Stimulated activated CD8-positive, alpha-beta memory T cell treated with anti-CD3 and anti-CD28 coated beads, Interleukin-12 subunit alpha, Interleukin-12 subunit beta, amount 100 ng/mL, for 24 hours (primary cell): ENCODE results near the gene CD34.

ENCODE experiments used
- DNase-seq: peaks from one replicate; pipeline ENCODE4 v3.0.0-alpha.2; 2020; ENCODE audit errors: extremely low read depth

CD34 gene

DNA sequence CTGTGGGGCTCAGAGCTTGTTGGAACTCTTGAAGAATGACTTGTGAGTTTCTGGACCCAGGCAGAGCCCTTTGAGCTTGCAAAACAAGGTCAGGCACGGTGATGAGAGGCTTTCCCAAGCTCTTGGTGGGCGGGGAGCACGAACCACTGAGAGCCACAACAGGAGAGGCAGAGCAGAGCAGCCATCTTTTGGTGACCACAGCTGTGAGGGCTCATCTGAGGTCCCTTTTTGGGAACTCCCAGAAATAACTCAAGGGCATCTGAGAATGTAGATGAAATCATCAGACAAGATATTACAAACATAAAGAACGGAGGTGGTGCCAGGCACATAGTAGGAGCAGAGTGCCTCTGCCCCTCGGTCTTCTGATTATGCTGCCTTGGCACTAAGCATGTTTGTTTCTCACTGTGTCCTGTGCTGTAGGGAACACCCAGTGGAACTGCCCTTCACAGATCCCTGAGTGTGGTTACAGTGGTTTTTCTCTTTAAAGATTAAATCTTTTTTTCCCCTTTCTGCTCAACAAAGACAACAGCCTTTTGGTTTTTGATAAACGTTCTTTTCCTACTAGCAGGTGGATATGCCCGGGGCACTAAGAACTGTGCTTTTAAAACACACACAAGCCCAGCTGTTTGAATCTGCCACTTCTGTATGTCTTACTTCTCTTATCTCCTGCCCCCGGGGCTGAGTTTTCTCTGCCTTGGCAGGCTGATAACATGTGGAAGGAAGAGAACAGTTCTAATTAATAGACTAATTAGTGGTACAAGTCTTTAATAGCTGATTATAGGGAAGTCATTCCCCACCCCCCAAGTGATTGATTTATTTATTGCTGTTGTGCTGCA lies 37.7 kb downstream of the CD34 start:
- no peak for DNase-seq

- DNase-seq: no peak
These were observed 38.3 kb downstream of the CD34 start for GRCh38 chr1:207872621-207873020.

GRCh38 chr1:207871117-207871649 lies 39.7 kb downstream of the CD34 start:
- DNase-seq: no peak

DNA sequence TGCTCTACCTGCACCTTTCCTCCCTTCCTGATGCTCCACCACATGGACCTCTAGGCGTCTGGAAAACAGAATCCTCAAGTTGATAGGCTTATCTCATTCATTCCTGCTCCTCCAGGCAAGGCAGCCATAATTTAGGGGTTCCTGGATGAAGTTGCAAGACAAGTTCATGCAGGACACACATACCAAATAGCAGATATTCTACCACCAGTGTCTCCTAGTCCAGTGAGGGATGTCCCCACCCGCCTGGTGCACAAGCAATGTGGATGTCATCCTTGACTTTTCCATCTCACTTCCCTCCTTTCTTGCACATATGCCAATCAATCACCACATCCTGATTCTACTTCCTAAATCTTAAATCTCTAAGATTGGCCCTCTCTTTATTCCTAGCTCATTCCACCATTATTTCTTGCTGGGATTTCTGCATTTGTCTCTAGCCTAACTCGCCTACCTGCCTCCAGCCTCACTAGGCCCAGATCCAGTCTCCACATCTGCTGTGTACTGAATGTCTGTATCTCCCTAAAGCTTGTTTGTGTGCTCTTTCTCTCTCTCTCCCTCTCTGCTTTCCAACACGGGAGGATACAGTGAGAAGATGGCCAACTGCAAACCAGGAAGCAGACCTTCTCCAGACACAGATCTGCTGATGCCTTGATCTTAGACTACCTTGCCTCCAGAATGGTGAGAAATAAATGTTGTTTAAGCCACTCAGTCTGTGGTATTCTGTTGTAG lies 40.5 kb downstream of the CD34 start:
- no peak for DNase-seq

- DNase-seq: no peak
These were observed 41.1 kb downstream of the CD34 start for GRCh38 chr1:207869859-207870258.

- DNase-seq: peak; percentile 31
These were observed 41.9 kb downstream of the CD34 start for GRCh38 chr1:207868774-207869721.

- DNase-seq: no peak
These were observed 42.6 kb downstream of the CD34 start for GRCh38 chr1:207868251-207868773.

DNA sequence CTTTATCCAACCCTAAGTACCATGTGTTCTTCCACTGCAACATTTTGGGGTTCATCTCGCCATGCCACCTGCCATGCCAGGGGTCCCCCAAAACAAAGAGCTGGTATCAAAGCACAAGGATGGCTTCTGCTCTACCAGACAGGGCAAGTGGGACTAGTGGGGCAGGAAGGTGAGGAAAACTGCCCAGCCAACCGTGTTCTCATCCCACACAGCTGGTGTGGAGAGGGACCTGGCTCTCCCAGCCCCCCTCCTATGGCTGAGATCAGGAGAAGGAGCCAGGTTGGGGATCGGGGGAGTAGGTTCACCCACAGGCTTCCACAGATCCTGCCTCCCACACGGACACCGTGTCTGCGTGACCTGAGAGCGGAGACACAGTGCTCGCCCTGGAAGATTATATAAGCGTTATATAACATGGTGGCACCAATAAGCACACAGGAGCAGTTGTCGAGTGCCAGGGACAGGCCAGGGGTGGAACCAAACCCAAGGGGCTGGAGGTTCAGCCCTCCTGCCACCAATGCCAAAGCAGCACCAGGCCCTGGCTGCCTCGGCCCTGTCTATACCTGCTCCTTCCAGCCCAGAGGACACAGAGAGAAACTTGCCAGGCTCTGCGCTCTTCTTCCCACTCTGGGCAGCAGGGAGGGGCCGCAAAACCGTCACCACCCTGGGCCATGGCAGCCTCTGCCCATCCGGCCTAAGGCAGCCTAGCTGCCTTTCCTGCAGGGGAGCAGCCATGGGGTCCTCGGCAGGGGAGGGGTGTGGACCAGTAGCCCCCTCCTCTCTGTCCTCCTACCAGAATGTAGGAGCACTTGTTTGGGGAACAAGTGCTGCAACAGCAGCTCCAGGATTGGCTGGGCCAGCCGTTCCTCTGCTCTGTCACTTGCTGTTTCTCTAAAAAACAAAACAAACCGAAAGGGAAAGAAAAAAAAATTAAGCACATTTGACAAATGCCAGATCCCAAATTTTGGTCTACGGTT lies 43.5 kb downstream of the CD34 start:
- DNase-seq: no peak

DNA sequence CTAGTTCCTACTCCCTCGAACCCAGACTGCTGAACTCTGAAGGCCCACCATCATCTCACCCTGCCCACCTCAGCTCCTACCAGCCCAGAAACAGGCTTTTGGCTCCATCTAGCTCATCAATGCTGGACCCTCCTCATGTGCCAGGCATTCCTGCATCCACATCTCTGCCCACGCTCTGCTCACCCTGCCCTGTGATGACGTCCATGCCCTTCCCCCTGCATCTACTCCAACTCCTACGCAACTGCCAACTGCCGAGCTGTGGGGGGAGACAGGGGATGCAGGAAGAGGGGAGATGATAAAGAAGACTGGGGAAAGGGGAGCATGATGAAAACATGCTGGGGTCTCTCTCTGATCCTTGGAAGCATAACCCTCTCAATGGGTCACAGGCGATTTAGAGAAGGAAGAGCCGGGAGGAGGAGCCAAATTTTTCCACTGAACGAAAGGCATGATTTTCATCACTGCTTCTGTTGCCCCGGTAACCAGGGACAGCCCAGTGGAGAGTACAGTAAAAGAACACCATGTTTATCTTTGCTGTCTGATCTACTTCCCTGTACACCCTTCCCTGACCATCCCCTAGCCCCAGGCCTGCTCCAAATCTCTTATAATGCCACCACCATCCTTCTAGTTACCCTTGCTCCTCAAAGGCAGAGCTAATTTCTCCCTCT lies 44.3 kb downstream of the CD34 start:
- no peak for DNase-seq

- no peak for DNase-seq
These were observed 46.9 kb downstream of the CD34 start for GRCh38 chr1:207863893-207864535.

DNA sequence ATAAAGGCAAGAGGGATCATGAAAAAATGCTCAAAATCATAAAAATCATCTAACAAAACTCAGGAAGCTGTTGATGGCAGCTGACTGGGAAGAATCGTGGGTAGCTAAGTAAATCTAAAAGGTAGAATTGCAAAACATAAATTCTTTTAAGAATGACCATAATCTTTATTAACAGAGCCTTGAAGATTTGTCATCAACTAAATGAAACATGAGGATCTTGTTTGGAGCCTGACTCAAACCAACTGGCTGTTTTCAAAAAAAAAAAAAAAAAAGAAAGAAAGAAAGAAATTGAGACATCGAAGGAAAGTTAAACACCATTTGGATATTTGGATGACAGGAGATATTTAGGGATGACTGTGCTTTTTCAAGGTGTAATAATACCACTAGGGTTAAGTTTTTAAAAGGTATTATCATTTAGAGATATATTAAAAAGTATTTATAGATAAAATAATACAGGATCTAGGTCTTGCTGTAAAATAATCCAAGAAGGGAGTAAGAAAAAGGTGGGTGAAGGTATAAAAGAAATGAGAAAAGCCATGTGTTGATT lies 48.6 kb downstream of the CD34 start:
- no peak for DNase-seq

DNA sequence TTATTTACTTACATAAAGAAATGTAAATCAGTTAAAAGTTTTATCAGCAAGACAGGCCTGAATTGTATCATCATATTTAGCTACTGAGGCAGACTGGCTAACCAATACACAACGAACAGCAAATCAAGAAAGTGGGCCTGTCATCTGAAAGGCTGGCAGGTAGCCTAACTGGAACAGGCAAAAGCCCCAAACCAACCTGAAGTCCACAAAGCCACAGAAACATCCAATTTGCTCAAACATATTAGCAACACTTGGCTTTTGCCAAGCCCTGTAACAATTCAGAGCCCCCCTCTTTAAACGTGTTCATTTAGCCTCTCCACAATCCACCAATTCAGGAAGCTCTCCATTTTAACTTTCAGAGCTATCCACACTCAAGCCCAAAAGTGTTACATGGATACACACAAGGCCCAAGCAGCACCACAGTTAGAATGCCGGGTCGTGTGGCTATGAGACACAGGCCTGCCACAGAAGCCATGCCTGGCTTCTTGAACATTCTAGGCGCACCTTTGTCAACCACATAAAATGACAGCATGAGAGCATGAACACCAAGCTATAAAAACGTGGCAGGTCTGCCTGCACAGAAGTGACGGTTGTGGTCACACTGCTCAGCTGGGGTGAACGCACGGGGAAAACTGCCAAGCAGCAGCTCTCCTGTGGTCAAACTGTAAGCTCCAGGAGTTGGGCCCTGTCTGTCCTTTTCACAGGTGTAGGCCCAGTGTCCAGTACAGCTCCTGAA lies 49.3 kb downstream of the CD34 start:
- no peak for DNase-seq

DNA sequence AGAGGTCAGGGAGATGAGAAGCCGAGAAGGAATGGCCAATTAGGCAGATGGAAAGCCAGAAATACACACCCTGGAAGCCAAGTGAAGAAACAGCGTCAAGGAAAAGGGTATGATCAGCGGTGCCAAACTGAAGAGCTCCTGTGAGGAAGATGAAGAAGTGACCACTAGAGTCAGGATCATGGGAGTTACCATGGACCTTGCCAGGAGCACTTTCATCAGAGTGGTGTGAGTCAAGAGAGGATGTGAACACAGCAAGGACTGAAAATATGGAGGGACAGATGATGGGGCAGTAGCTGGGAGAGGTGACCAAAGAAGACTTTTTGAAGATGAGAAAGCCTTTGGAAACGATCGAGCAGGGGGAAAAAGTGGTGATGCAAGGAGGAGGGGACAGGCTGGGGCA lies 50.4 kb downstream of the CD34 start:
- no peak for DNase-seq

- DNase-seq: no peak
These were observed 52.1 kb downstream of the CD34 start for GRCh38 chr1:207858806-207859205.

GRCh38 chr1:207858281-207858680 lies 52.6 kb downstream of the CD34 start:
- DNase-seq: no peak

DNA sequence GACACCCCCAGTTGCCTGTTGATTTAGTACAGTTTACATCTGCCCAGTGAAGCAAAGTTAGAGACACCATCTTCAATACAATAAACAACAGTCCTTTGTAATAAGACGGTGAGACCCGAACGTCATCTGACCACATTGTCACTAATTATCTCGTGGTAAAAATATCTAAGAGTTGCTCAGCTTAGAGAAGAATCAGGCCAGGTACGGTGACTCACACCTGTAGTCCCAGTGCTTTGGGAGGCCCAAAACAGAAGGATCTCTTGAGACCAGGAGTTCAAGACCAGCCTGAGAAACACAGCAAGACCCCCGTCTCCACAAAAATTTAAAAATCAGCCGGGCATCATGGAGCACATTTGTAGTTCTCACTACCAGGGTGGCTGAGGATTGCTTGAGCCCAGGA lies 53.5 kb downstream of the CD34 start:
- DNase-seq: no peak

- no peak for DNase-seq
These were observed 54.5 kb downstream of the CD34 start for GRCh38 chr1:207856276-207857023.

GRCh38 chr1:207854001-207854400 lies 56.9 kb downstream of the CD34 start:
- DNase-seq: no peak
